Gastrocnemius medialis (tissue), 4 donors: Measurements from ENCODE around the gene TMX1. TPM values are rescaled to one million over a fixed set of nuclear protein-coding genes. Genes with fewer than 3 reads are reported as not detected.

Experiments
- ATAC-seq, 2 donors: fragments of 150-250 bp; one replicate each; pipeline ENCODE4 v1.9.1; 2016
- DNase-seq, 2 donors: peaks; one replicate each; pipeline ENCODE4 v3.0.0-alpha.2; 2019
- H3K27ac ChIP-seq, 4 donors: fragments of 200-600 bp; sonication (generic); 1 replicate in 1 of 4; 2 replicates in 3 of 4; pipeline ENCODE4 v1.5.1; 2016 to 2018; ENCODE audit warnings: mild to moderate bottlenecking in 2 of 4, moderate library complexity in 1 of 4
- H3K27me3 ChIP-seq, 3 donors: fragments of 200-600 bp; sonication (generic) in 2 of 3; 1 replicate in 1 of 3; 2 replicates in 2 of 3; pipeline versions ENCODE4 v1.5.1 to v1.6.0; 2016 to 2019; ENCODE audit warnings: mild to moderate bottlenecking in 1 of 3, moderate library complexity in 1 of 3
- H3K36me3 ChIP-seq, 2 donors: fragments of 200-600 bp; sonication (generic) in 1 of 2; one replicate each; pipeline ENCODE4 v1.5.1; 2017 to 2018
- H3K4me1 ChIP-seq, 2 donors: fragments of 200-600 bp; sonication (generic) in 1 of 2; one replicate each; pipeline ENCODE4 v1.5.1; 2016 to 2017; ENCODE audit warnings: mild to moderate bottlenecking in 2 of 2
- H3K4me3 ChIP-seq, 4 donors: fragments of 200-600 bp; sonication (generic) in 3 of 4; 1 replicate in 1 of 4; 2 replicates in 3 of 4; pipeline ENCODE4 v1.5.1; 2016 to 2019; ENCODE audit warnings: mild to moderate bottlenecking in 2 of 4
- H3K9me3 ChIP-seq, 3 donors: fragments of 200-600 bp; sonication (generic) in 2 of 3; 1 replicate in 1 of 3; 2 replicates in 2 of 3; pipeline ENCODE4 v1.5.1; 2016 to 2019
- CTCF ChIP-seq, 5 experiments: fragments of 450-650 bp in 3 of 5; fragments of 200-600 bp in 2 of 5; sonication (generic) in 2 of 5; IDR thresholded peaks in 4 of 5; conservative IDR thresholded peaks in 1 of 5; 1 replicate in 4 of 5; 2 replicates in 1 of 5; pipeline ENCODE4 v1.5.1; 2016 to 2019; ENCODE audit warnings: antibody characterized with exemption in 5 of 5, mild to moderate bottlenecking in 3 of 5, moderate library complexity in 3 of 5
- POLR2A ChIP-seq, 2 donors: fragments of 450-650 bp; IDR thresholded peaks; one replicate each; pipeline ENCODE4 v1.6.1; 2017; ENCODE audit warnings: antibody characterized with exemption in 2 of 2, mild to moderate bottlenecking in 2 of 2, moderate library complexity in 2 of 2
- in situ Hi-C, 4 donors: fragments of 200-750 bp; cut with MboI; loops; one replicate each; pipeline versions ENCODE4 v1.15.0 to v1.8.0; 2017; ENCODE audit warnings: low sequenced_read_pairs in 4 of 4
- intact Hi-C: fragments of 100-400 bp; cut with DNase I; formaldehyde crosslinking; loops from one replicate; pipeline ENCODE4 v1.15.1; 2023; ENCODE audit warnings: low total_unique reads
- total RNA-seq, 4 donors: library from RNA; depleted of rRNA; stranded (reverse); fragments of >200 nt; gene quantifications; one replicate each; pipeline versions ENCODE4 v1.1.0 to v1.2.3, GENCODE V29; 2016

The TMX1 gene
- total RNA-seq, 4 donors from 2014 or later, result 13.5 to 17.3 (median 15.7) TPM

GRCh38 chr14:51258788-51259187 is 18.7 kb downstream of the TMX1 start:
- ATAC-seq, result no peak
- Histone ChIP-seq H3K4me1 (no peaks in the 10 kb centered on the region), H3K36me3 (peaks cover 0 to 29% of the 10 kb centered on the region in 2 donors), H3K4me3 (no peak overlapping the region), H3K9me3 (no peaks in the 10 kb centered on the region), H3K27ac (no peak overlapping the region), H3K27me3 (no peaks in the 10 kb centered on the region)
- TF ChIP-seq POLR2A (IDR thresholded peaks at IDR 0.05), result no peak
- no peak for TF ChIP-seq CTCF (IDR thresholded peaks at IDR 0.05 in 4 of 5, conservative IDR thresholded peaks at IDR 0.05 in 1 of 5)
- no peak for DNase-seq
- in situ Hi-C loops (no loop called here), intact Hi-C loops (no loop called here)

GRCh38 chr14:51260225-51260624 is 20.2 kb downstream of the TMX1 start:
- peaks cover 0 to 23% of the 10 kb centered on the region in 2 donors for H3K36me3 ChIP-seq
- intact Hi-C loops, result no loop called here
- in situ Hi-C loops, result no loop called here

GRCh38 chr14:51261151-51261550 is 21.1 kb downstream of the TMX1 start:
- Histone ChIP-seq H3K9me3 (no peaks in the 10 kb centered on the region), H3K4me1 (no peaks in the 10 kb centered on the region), H3K27me3 (no peaks in the 10 kb centered on the region), H3K27ac (no peak overlapping the region), H3K4me3 (no peak overlapping the region), H3K36me3 (peaks cover 0 to 15% of the 10 kb centered on the region in 2 donors)
- intact Hi-C loops (no loop called here), in situ Hi-C loops (no loop called here)
- ATAC-seq (no peak), DNase-seq (no peak)
- TF ChIP-seq POLR2A (IDR thresholded peaks at IDR 0.05), result no peak
- TF ChIP-seq CTCF (IDR thresholded peaks at IDR 0.05 in 4 of 5, conservative IDR thresholded peaks at IDR 0.05 in 1 of 5), result no peak

More at GRCh38 chr14:51260225-51260624, 20.2 kb downstream of the TMX1 start:
- Histone ChIP-seq H3K9me3 (no peaks in the 10 kb centered on the region), H3K4me3 (no peak overlapping the region), H3K4me1 (no peaks in the 10 kb centered on the region), H3K27ac (no peak overlapping the region), H3K27me3 (no peaks in the 10 kb centered on the region)
- no peak for DNase-seq
- no peak for ATAC-seq
- no peak for TF ChIP-seq POLR2A (IDR thresholded peaks at IDR 0.05)
- TF ChIP-seq CTCF (IDR thresholded peaks at IDR 0.05 in 4 of 5, conservative IDR thresholded peaks at IDR 0.05 in 1 of 5), result no peak

GRCh38 chr14:51262868-51263267 is 22.8 kb downstream of the TMX1 start:
- DNase-seq (no peak), ATAC-seq (no peak)
- in situ Hi-C loops (no loop called here), intact Hi-C loops (no loop called here)
- H3K36me3 ChIP-seq, result peaks cover 0 to 14% of the 10 kb centered on the region in 2 donors
- H3K9me3 ChIP-seq, result no peaks in the 10 kb centered on the region
- no peak overlapping the region for H3K27ac ChIP-seq
- no peaks in the 10 kb centered on the region for H3K4me1 ChIP-seq
- TF ChIP-seq CTCF (IDR thresholded peaks at IDR 0.05 in 4 of 5, conservative IDR thresholded peaks at IDR 0.05 in 1 of 5) (no peak), POLR2A (IDR thresholded peaks at IDR 0.05) (no peak)
- no peaks in the 10 kb centered on the region for H3K27me3 ChIP-seq
- H3K4me3 ChIP-seq, result no peak overlapping the region

GRCh38 chr14:51269634-51270033 is 29.6 kb downstream of the TMX1 start:
- DNase-seq (no peak), ATAC-seq (peak in 1 of 2 donors; percentile 86)
- Histone ChIP-seq H3K9me3 (no peaks in the 10 kb centered on the region), H3K4me1 (peaks cover 0 to 13% of the 10 kb centered on the region in 2 donors), H3K36me3 (no peaks in the 10 kb centered on the region), H3K27me3 (no peaks in the 10 kb centered on the region), H3K27ac (no peak overlapping the region), H3K4me3 (no peak overlapping the region)
- TF ChIP-seq CTCF (IDR thresholded peaks at IDR 0.05 in 4 of 5, conservative IDR thresholded peaks at IDR 0.05 in 1 of 5) (no peak), POLR2A (IDR thresholded peaks at IDR 0.05) (no peak)
- in situ Hi-C loops (no loop called here), intact Hi-C loops (no loop called here)
